GM20431 (cell line): Measurements from ENCODE around the gene TIMM29.
"Not testable (repeated sequence)": the region's sequence is repeated elsewhere in the genome, so short reads cannot be mapped to it uniquely, and the experiment has no call there.

ENCODE experiments used
- in situ Hi-C: fragments of 300-500 bp; cut with MseI, MboI; formaldehyde crosslinking; loops from one replicate; pipeline ENCODE4 v1.15.0; 2020; ENCODE audit warnings: low sequenced_read_pairs; ENCODE audit not compliant: unreplicated experiment

TIMM29 gene

DNA sequence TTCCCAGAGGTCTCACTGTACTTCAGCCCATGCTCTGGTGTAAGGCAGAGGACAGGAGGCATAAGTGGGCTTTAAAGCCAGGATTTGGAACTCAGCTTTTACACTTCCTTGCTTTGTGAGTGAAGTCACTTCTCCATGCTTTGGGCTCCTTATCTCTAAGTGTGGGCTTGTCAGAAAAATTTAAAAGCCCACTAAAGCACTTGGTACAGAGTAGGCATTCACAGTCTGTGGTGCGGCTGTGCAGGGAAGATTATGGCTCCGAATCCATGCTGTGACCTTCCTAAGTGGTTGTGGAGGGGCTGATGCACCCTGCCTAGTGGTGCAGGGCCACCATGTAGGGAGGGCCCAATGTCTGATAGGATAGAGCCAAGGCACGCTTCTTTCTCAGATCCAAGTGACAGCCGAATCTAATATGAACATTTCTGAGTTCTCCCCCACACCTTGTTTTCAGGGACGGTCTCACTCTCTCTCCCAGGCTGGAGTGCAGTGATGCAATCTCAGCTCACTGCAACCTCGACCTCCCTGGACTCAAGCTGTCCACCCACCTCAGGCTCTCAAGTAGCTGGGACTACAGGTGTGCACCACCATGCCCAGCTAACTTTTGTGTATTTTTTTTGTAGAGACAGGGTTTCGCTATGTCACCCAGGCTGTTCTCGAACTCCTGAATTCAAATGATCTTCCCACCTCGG is 6.9 kb downstream of the TIMM29 start:
- in situ Hi-C loops, result no loop called here

DNA sequence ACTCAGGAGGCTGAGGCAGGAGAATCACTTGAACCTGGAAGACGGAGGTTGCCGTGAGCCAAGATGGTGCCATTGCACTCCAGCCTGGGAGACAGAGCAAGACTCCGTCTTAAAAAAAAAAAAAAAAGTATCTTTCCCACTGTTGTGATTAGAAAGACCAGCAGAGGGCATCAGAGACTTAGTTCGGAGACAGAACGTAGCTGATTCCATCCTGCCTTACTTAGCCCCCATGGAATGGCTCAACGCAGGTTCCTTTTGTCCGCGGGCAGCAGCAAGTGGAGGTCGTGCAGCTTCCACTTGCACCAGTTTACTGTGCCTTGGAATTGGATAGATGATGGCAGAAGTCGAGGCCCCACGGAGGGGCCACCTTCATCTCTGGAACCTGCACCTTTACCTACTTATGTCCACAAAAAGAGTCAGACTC is 8.1 kb downstream of the TIMM29 start:
- in situ Hi-C loops, result no loop called here

DNA sequence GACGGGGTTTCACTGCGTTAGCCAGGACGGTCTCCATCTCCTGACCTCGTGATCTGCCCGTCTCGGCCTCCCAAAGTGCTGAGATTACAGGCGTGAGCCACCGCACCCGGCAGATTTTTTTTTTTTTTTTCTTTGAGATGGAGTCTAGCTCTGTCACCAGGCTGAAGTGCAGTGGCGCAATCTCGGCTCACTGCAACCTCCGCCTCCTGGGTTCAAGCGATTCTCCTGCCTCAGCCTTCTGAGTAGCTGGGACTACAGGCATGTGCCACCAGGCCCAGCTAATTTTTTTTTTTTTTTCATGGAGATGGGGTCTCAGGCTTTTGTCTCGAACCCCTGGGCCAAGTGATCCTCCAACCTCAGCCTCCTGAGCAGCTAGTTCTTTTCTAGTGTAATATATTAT is 13.0 kb downstream of the TIMM29 start:
- in situ Hi-C loops, result not testable (repeated sequence)

GRCh38 chr19:10943412-10943811 is 14.8 kb downstream of the TIMM29 start:
- in situ Hi-C loops, result not testable (repeated sequence)

GRCh38 chr19:10945264-10945663 is 16.7 kb downstream of the TIMM29 start:
- in situ Hi-C loops, result no loop called here

DNA sequence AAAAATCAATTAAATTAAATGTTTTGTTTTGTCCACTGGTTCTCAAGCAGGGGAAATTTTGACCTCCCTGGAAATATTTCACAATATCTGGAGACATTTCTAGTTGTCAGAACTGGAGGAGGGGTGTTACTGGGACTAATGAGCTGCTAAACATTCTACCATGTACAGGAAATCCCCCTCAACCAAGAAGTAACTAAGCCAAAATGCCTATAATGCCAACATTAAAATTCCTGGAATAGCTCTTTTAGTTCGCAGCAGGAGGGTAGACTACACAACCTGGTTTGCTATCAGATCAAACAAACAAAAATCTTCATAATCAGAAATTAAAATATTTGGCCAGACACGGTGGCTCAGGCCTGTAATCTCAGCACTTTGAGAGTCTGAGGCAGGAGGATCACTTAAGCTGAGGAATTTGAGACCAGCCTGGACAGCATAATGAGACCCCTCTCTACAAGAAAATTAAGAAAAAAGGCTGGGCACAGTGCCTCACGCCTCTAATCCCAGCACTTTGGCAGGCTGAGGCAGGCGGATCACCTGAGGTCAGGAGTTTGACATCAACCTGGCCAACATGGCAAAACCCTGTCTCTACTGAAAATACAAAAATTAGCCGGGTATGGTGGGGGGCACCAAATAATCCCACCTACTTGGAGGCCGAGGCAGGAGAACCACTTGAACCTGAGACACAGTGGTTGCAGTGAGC is 18.5 kb downstream of the TIMM29 start:
- in situ Hi-C loops, result no loop called here

- in situ Hi-C loops, result no loop called here
These were observed 24.2 kb downstream of the TIMM29 start for GRCh38 chr19:10952809-10953208.

- in situ Hi-C loops, result not testable (repeated sequence)
These were observed 30.8 kb downstream of the TIMM29 start for GRCh38 chr19:10959277-10959968.

GRCh38 chr19:10960314-10961072 is 31.9 kb downstream of the TIMM29 start, which contains the start of gene SMARCA4:
Gene SMARCA4, plus strand, starts transcription at chr19:10961030. Its CDS starts 23,122 bp downstream, at chr19:10984152.
- in situ Hi-C loops, result no loop called here

- in situ Hi-C loops, result no loop called here
These were observed 32.7 kb downstream of the TIMM29 start for GRCh38 chr19:10961073-10961860.

GRCh38 chr19:10962863-10963262 is 34.3 kb downstream of the TIMM29 start:
- in situ Hi-C loops, result no loop called here

DNA sequence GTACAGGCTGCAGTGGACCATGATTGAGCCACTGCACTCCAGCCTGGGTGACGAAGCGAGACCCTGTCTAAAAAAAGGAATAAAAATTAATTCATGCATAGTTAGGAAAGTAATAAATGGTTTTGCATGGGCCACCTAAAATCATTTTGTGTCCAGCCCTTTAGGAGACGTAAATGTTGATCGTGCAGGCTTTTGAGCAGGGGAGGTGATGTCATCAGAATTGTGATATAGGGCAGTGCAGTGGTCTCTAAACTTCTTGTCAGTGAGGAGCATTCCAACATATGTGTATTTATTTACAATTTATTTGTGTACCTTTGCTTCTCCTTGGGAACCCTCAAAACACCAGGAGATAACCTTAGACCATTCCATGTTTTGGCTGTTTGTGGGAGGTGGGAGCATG is 35.3 kb downstream of the TIMM29 start:
- in situ Hi-C loops, result no loop called here

DNA sequence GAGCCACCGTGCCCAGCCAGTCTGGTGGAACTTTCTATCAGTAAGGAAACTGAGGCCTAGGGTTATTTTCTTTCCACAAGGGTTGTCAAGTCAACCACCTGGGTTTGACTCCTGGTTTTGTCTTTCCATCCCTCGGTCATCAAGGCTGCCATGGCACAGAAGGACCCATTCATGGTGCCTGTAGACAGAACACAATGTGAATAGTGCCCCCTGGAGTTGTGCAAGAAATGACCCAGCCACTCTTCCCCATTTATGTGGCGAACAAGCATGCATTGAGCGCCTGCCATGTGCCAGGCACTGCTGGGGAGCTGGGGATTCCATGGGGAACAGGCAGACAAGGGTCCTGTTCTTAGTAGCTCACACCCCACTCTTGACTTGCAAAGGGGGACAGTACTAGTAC is 36.3 kb downstream of the TIMM29 start:
- in situ Hi-C loops, result no loop called here

GRCh38 chr19:10965398-10965797 is 36.8 kb downstream of the TIMM29 start:
- in situ Hi-C loops, result no loop called here

- in situ Hi-C loops, result no loop called here
These were observed 38.2 kb downstream of the TIMM29 start for GRCh38 chr19:10966809-10967208.

- in situ Hi-C loops, result no loop called here
These were observed 40.0 kb downstream of the TIMM29 start for GRCh38 chr19:10968527-10969135.

DNA sequence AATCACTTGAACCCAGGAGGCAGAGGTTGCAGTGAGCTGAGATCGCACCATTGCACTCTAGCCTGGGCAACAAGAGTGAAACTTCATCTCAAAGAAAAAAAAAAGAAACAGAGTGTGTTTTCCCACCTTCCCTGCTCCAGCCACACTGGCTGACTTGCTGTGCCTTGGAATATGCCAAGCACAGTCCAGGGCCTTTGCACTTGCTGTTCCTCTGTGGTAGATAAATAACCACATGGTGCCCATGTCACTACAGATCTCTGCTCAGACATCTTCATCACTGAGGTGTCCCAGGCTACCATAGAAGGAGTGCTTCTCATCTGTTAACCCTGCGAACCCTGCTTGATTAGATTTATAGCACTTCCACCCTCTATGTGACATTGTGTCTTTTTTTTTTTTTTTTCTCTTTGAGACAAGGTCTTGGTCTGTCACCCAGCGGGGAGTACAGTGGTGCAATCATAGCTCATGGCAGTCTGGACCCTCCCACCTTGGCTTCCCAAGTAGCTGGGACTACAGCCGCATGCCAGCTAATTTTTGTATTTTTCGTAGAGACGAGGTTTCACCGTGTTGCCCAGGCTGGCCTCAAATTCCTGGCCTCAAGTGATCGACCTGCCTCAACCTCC is 42.6 kb downstream of the TIMM29 start:
- in situ Hi-C loops, result no loop called here

DNA sequence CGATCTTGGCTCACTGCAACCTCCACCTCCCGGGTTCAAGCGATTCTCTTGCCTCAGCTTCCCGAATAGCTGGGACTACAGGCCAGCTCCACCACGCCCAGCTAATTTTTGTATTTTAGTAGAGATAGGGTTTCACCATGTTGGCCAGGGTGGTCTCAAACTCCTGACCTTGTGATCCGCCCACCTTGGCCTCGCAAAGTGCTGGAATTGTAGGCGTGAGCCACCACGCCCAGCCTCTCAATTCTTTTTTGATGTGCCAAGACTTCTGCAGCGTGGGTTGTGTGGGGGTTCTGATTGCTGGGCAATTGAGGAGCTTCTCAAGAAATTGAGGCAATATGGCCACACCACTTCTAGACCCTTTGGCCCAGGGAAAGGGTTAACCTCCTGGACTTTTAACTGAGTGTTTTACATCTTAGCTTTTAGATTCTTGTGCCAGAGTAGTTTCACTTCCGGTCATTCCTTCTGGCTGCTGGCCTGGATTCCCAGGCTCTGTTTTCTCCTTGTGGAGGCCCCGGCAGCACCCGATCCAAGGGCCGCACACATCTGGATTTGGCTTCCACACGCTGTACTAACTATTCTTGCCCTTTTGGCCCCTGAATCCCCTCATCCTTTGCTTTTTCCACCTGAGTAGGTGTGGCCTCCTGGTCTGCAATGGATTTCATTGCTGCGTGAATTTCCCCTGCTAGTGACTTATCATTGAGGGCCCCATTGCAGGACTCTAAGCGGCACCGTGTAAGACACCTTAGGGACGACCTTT is 46.9 kb downstream of the TIMM29 start:
- in situ Hi-C loops, result no loop called here
